Tibial nerve (tissue), 3 donors: ENCODE data around the gene C20orf202.

Experiments
- POLR2A ChIP-seq, 2 donors: fragments of 450-650 bp; IDR thresholded peaks; one replicate each; pipeline ENCODE4 v1.6.1; 2017; ENCODE audit warnings: antibody characterized with exemption in 2 of 2, mild to moderate bottlenecking in 2 of 2, moderate library complexity in 2 of 2
- TF ChIP-seq, protein P1 (sequence below), 5 experiments: fragments of 200-600 bp in 3 of 5; fragments of 450-650 bp in 2 of 5; sonication (generic) in 3 of 5; IDR thresholded peaks; one replicate each; pipeline ENCODE4 v1.5.1; 2016 to 2019; ENCODE audit warnings: antibody characterized with exemption in 5 of 5, mild to moderate bottlenecking in 3 of 5, moderate library complexity in 2 of 5

DNA sequence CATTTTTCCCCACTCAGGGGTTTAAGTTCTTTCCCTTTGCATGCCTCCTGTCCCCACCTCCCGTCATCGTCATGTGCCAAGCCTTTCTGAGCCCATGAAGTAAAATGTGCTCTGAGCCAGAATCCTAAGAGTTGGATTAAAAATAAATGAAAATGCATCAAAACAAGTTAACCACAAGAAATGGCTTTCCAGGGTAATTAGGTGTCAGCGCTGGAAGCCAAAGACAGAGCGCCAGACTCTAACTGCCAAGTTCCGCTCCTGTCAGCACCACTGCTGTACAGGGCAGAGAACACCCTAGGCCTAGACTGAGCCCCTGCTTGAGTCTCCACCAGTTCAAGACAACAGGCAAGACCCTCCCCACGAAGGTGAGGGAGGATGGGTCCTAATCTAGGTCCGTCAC is 5.5 kb upstream of the C20orf202 start:
- TF ChIP-seq, protein P1, sequence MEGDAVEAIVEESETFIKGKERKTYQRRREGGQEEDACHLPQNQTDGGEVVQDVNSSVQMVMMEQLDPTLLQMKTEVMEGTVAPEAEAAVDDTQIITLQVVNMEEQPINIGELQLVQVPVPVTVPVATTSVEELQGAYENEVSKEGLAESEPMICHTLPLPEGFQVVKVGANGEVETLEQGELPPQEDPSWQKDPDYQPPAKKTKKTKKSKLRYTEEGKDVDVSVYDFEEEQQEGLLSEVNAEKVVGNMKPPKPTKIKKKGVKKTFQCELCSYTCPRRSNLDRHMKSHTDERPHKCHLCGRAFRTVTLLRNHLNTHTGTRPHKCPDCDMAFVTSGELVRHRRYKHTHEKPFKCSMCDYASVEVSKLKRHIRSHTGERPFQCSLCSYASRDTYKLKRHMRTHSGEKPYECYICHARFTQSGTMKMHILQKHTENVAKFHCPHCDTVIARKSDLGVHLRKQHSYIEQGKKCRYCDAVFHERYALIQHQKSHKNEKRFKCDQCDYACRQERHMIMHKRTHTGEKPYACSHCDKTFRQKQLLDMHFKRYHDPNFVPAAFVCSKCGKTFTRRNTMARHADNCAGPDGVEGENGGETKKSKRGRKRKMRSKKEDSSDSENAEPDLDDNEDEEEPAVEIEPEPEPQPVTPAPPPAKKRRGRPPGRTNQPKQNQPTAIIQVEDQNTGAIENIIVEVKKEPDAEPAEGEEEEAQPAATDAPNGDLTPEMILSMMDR (IDR thresholded peaks at IDR 0.05) = no peak
- TF ChIP-seq POLR2A (IDR thresholded peaks at IDR 0.05) = no peak
